ENCODE measurements around the gene MRPL43. TPM values are rescaled to one million over a fixed set of nuclear protein-coding genes. Genes with fewer than 3 reads are reported as not detected.

The MRPL43 gene
- total RNA-seq, 6 experiments from 2014 or later: 37.0 to 73.5 (median 45.0) TPM

DNA sequence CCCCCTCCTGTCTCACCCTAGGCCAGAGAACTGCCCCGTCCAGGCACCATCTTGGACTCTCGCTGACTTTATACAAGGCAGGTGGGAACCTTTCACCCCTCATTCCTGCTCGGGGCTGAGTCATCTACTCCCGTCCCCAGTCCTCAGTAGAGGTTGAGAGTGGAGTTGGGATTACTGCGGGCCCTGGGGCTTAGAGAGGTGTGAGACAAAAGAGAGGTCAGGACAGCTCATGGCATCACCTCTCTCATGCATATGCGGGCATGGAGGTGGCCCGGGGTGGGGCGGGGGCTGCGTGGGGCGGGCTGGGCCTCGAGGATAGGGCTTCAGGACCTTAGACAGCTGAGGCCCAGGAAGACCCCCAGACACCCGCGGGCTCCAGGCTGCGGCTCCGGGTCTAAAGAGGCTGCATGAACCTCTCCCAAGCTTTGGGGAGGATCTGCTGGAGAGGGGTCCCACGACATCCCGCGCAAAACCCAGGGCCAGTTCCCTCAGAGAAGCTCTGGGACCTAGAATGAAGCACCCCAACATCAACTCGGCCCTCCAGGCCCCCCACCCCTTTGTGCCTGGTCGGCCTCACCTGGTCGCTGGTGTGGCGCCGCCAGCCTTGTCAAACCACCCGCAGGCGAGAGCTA is 43.3 kb upstream of the MRPL43 start:
- ATAC-seq (no peak), DNase-seq (no peak)
- WGBS (ENCODE audit: insufficient coverage, low coverage, low lambda C conversion rate, missing lambda C conversion rate): 10% methylated on average over 7 of the region's 25 CpGs
- no peaks in the 10 kb centered on the region for H3K27me3 ChIP-seq
- peak overlapping the region; percentile 58 to 78 (median 66) for H3K4me3 ChIP-seq
- intact Hi-C loops (cut with DNase I): no loop called here
- H3K27ac ChIP-seq: no peak overlapping the region
- no peaks in the 10 kb centered on the region for H3K9me3 ChIP-seq
- no peak for TF ChIP-seq POLR2A (IDR thresholded peaks at IDR 0.05)
- TF ChIP-seq, protein P1, sequence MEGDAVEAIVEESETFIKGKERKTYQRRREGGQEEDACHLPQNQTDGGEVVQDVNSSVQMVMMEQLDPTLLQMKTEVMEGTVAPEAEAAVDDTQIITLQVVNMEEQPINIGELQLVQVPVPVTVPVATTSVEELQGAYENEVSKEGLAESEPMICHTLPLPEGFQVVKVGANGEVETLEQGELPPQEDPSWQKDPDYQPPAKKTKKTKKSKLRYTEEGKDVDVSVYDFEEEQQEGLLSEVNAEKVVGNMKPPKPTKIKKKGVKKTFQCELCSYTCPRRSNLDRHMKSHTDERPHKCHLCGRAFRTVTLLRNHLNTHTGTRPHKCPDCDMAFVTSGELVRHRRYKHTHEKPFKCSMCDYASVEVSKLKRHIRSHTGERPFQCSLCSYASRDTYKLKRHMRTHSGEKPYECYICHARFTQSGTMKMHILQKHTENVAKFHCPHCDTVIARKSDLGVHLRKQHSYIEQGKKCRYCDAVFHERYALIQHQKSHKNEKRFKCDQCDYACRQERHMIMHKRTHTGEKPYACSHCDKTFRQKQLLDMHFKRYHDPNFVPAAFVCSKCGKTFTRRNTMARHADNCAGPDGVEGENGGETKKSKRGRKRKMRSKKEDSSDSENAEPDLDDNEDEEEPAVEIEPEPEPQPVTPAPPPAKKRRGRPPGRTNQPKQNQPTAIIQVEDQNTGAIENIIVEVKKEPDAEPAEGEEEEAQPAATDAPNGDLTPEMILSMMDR (IDR thresholded peaks at IDR 0.05): no peak
- H3K4me1 ChIP-seq: peaks cover 0 to 12% (median 0%) of the 10 kb centered on the region in 4 donors
- no peaks in the 10 kb centered on the region for H3K36me3 ChIP-seq

DNA sequence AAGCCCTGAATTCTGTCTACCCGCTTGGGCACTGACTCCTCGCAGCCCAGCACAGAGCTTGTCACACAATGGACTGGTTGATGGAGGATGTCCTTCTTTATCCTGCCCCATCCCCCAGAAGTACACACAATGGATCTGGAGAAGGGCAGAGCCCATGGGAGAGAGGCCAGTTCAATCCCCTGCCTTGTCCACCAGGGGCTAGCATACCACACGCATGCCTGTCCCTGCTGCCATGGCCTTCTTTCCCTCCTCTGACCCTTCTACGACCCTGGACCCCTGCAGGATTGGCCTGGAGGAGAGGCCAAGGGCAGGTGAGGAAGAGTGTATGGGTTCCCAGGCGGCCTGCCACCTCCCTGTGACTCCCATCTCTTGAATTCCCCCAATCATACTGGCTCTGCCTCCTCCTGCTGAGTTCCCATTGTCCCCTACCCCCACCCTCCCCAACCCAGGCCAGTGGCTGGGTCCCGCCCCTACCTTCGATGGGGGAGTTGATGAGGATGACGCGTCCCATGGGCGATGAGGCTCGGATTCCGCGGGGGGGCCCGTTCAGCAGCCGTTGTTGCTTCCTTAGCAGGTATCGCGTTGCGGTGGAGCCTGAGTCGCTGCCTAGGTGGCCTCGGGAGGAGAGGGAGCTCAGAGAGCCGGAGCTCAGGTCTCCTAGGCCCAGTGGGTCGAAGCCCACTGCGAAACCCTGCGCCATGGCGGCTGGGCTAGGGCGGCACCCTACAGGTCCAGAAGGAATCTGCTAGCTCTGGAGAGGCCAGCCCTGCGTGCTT is 42.4 kb upstream of the MRPL43 start:
- ATAC-seq (no peak), DNase-seq (no peak)
- intact Hi-C loops (cut with DNase I): no loop called here

DNA sequence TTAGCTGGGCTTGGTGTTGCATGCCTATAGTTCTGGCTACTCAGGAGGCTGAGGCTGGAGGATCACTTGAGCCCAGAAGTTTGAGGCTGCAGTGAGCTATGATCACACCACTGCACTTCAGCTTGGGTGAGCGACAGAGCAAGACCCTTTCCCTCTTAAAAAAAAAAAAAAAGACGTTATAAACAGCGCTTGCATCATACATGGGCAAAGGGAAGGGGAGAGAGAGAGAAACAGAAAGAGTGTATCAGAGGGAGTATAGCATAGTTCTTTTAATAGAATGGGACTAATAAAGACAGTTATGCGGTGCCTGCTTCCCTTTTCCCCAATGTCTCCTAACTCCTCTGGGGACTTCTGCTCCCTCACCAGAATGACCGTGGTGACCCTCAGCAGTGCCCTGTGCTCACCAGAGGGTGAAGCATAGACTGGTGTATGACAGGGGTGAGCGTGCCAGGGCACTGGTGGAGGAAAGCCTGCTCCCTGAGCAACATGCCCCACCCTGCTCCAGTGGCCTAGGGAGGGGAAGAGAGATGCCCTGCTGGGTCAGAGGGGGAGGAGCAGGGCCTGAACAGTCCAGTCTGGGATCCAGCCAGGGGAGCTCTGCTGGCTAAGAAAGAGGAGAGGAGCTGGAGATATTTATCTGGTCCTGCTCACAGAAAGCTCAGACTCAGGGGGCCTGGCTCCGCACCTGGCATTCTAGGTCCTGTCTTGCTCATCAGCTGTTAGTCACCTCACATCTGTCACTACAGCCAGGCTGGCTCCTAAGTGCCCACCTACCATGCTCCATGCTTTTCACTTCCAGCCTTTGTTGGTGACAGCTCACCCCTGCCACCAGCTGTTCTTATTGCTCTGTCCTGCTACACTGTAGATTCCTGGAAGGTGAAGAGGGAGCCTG is 41.4 kb upstream of the MRPL43 start:
- no peaks in the 10 kb centered on the region for H3K27me3 ChIP-seq
- ATAC-seq: no peak
- peaks cover 0 to 12% (median 0%) of the 10 kb centered on the region in 4 donors for H3K4me1 ChIP-seq
- DNase-seq: no peak
- H3K9me3 ChIP-seq: no peaks in the 10 kb centered on the region
- WGBS (ENCODE audit: insufficient coverage, low coverage, low lambda C conversion rate, missing lambda C conversion rate): 40% methylated on average over 3 of the region's 7 CpGs
- intact Hi-C loops (cut with DNase I): no loop called here
- no peak overlapping the region for H3K27ac ChIP-seq
- no peak for TF ChIP-seq POLR2A (IDR thresholded peaks at IDR 0.05)
- TF ChIP-seq, protein P1 (IDR thresholded peaks at IDR 0.05): no peak
- H3K36me3 ChIP-seq: no peaks in the 10 kb centered on the region
- no peak overlapping the region for H3K4me3 ChIP-seq

More for the DNA sequence above, 42.4 kb upstream of the MRPL43 start:
- no peaks in the 10 kb centered on the region for H3K9me3 ChIP-seq
- TF ChIP-seq, protein P1 (IDR thresholded peaks at IDR 0.05): peak in 1 of 4 donors; percentile 2
- TF ChIP-seq POLR2A (IDR thresholded peaks at IDR 0.05): no peak
- 49% methylated on average over 5 of the region's 27 CpGs for WGBS (ENCODE audit: insufficient coverage, low coverage, low lambda C conversion rate, missing lambda C conversion rate)
- no peaks in the 10 kb centered on the region for H3K36me3 ChIP-seq
- peaks cover 0 to 12% (median 0%) of the 10 kb centered on the region in 4 donors for H3K4me1 ChIP-seq
- no peak overlapping the region for H3K27ac ChIP-seq
- no peak overlapping the region for H3K4me3 ChIP-seq
- H3K27me3 ChIP-seq: no peaks in the 10 kb centered on the region

DNA sequence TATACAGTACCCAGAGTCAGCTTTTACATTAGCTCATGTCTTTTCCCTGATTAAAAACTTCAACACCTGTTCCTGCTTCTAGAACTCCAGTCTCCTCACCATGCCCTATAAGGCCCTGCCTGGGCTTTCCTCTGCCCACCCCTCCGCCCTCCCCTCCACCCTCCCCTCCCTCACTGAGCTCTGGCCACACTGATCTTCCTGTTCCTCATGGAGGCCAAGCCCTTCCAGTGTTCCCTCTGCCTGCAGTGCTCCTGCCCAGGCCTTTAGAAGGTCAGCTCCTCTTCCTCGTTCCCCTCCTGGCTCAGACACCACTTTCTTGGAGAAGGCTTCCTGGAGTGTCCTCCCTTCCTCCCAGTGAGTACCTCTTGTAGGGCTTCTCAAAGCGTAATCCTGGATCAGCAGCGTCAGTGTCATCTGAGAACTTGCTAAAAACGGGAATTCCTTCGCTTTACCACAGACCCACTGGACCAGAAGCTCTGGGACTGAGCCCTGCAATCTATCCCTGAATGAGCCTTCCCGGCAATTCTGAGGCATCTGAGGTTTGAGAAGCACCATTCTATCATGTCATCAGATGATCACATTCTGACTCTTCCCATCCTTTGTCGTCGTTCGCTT is 39.9 kb upstream of the MRPL43 start:
- H3K4me3 ChIP-seq: no peak overlapping the region
- H3K27me3 ChIP-seq: no peaks in the 10 kb centered on the region
- TF ChIP-seq, protein P1 (IDR thresholded peaks at IDR 0.05): no peak
- TF ChIP-seq POLR2A (IDR thresholded peaks at IDR 0.05): no peak
- peaks cover 0 to 12% (median 0%) of the 10 kb centered on the region in 4 donors for H3K4me1 ChIP-seq
- no peak for ATAC-seq
- H3K36me3 ChIP-seq: no peaks in the 10 kb centered on the region
- DNase-seq: no peak
- H3K27ac ChIP-seq: no peak overlapping the region
- WGBS (ENCODE audit: insufficient coverage, low coverage, low lambda C conversion rate, missing lambda C conversion rate): 69% methylated on average over 10 of the region's 10 CpGs
- H3K9me3 ChIP-seq: no peaks in the 10 kb centered on the region
- intact Hi-C loops (cut with DNase I): no loop called here

Data from right lobe of liver (tissue), 6 donors.